Measurements from ENCODE around the gene BCAS4.
"Not testable (repeated sequence)": the region's sequence is repeated elsewhere in the genome, so short reads cannot be mapped to it uniquely, and the experiment has no call there.

The BCAS4 gene

GRCh38 chr20:50771419-50772080 lies 23.3 kb upstream of the BCAS4 start:
- not testable (repeated sequence) for DNase-seq (ENCODE audit: low read depth)

GRCh38 chr20:50772420-50773185 lies 22.3 kb upstream of the BCAS4 start:
- no peak for DNase-seq (ENCODE audit: low read depth)

DNA sequence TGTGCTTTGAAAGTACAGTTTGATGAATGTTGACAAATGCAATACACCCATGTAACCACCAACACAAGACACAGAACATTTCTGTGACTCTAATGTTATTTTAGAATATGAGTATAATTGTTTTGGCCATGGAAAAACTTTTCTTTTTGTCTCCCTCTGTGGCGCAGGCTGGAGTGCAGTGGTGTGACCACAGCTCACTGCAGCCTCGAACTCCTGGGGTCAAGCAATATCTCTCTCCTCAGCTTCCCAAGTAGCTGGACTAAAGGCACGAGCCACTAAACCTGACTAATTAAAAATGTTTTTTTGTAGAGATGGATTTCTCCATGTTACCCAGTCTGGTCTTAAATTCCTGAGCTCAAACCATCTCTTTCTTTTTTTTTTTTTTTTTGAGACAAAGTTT lies 20.3 kb upstream of the BCAS4 start:
- no peak for DNase-seq (ENCODE audit: low read depth)

DNA sequence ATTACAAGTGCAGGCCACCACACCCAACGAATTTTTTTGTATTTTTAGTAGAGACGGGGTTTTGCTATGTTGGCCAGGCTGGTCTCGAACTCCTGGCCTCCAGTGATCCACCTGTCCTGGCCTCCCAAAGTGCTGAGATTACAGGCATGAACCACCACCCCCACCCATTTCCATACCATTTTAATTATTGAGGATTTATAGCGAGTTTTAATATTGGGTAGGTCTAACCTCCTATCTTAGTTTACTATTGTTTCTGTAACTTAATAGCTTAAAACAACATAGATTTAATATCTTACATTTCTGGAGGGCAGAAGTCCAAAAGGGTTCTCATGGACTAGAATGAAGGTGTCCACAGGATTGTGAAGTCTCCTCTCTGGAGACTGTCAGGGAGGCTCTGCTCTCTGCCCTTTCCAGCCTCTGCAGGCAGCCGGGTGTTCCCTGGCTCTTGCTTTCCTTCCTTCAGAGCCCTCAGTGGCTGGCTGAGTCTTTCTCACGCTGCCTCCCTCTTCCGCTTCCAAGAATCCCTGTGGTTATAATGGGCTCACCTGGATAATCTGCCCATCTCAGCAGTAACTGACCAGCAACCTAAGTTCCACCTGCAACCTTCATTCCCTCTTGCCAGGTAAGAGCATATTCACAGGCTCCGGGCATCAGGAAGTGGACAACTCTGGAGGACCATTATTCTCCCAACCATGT lies 18.6 kb upstream of the BCAS4 start:
- no peak for DNase-seq (ENCODE audit: low read depth)

GRCh38 chr20:50777373-50777772 lies 17.5 kb upstream of the BCAS4 start:
- DNase-seq (ENCODE audit: low read depth): no peak

- not testable (repeated sequence) for DNase-seq (ENCODE audit: low read depth)
Observed at GRCh38 chr20:50778994-50779393, 15.9 kb upstream of the BCAS4 start.

GRCh38 chr20:50783390-50783789 lies 11.5 kb upstream of the BCAS4 start:
- no peak for DNase-seq (ENCODE audit: low read depth)

DNA sequence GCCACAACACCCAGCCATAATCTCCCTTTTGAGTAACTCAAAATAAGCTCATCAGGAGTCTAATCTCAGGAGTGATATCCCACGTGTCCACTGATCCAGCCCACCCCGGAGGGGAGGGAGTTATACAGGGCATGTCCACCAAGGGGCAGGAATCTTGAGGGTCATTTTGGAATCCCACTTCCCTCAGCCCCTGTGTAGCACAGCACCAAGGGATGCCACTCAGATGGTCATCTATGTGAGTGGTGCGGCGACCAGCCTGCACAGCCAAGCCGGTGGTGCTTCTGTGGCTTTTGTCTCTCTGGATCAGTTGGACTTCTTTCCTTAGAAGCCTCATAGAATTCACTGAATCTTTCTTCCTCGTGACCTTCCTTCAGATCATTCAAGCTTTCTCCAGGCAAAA lies 11.0 kb upstream of the BCAS4 start:
- DNase-seq (ENCODE audit: low read depth): no peak

- no peak for DNase-seq (ENCODE audit: low read depth)
Observed at GRCh38 chr20:50784464-50784863, 10.4 kb upstream of the BCAS4 start.

- no peak for DNase-seq (ENCODE audit: low read depth)
Observed at GRCh38 chr20:50786703-50787102, 8.2 kb upstream of the BCAS4 start.

- no peak for DNase-seq (ENCODE audit: low read depth)
Observed at GRCh38 chr20:50787181-50787580, 7.7 kb upstream of the BCAS4 start.

DNA sequence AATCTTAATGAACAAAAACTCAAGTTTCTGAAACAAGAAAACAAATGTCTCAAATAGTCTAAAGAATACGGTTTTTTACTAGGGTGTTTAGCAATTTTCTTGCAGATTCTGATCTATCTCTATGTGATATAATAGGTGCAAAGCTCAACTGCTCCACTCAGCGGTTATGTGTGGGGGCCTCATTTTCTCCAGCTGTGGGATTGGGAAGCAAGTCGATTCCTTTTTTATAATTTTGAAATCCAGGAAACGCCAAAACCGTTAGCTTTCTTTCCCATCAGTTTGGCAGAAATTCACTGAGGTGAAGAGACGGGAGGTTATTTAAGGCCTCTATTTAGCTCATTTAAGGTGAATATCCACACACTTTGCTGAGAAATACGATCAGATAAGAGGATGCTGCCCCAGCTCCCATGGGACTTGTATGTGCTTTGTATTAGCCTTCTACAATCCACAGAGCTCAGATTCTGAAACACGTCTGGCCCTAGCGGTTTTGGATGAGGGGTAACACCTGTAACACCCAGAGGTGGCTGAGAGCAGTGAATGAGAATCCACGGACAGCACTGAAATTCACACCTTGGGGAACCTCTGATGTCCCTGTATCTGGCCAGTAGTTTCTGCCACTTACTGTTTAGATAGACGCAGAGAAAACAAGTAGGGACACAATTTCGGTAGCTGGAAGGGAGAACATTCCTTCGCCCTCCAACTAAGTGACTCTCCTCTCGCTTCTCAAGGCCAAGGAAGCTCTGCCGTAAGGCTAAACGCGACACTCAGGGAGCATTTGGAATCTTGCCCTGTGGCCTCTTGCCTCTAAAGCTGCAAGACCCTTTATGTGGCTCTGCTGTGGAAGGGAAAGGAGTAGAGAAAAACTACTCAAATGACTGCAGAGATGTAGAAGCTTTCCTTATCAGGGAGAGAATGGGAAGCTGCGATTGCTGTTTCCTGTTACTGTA lies 6.5 kb upstream of the BCAS4 start:
- DNase-seq (ENCODE audit: low read depth): no peak

DNA sequence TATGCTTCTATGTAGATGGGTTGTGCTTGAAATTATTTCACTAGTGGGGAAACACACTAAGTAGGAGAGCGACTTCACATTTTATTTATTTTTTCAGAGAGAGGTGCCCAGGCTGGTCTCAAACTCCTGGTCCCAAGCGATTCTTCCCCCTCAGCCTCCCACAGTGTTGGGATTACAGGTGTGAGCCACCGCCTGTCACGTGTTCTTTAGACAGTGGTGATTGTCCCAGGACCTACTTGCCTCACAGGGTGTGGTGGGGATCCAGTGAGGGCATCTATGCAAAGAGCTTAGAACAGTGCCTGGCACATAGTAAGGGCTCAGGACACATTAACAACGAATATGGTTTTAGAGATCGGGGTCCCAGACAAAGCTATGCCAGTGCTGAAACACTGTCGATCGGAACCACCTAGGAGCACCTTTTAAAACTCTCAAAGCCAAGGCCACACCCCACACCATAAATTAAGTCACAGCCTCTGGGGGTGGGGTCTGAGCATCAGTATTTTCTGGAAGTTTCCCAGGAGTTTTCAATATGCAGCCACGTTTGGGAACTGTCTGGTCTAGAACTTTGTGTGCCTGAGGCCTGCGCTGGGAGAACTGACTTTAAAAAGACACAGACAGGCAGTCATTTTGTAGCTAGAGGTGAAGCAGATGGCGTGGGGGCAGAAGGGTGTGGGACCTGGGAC lies 4.8 kb upstream of the BCAS4 start:
- DNase-seq (ENCODE audit: low read depth): no peak

- DNase-seq (ENCODE audit: low read depth): peak; percentile 59
Observed at GRCh38 chr20:50790651-50791277, 4.1 kb upstream of the BCAS4 start.

GRCh38 chr20:50792708-50793574 lies 1.9 kb upstream of the BCAS4 start:
- DNase-seq (ENCODE audit: low read depth): no peak

GRCh38 chr20:50793575-50794016 lies 1.3 kb upstream of the BCAS4 start:
- not testable (repeated sequence) for DNase-seq (ENCODE audit: low read depth)

- DNase-seq (ENCODE audit: low read depth): no peak
Observed at GRCh38 chr20:50794181-50794845, 548 bp upstream of the BCAS4 start.

DNA sequence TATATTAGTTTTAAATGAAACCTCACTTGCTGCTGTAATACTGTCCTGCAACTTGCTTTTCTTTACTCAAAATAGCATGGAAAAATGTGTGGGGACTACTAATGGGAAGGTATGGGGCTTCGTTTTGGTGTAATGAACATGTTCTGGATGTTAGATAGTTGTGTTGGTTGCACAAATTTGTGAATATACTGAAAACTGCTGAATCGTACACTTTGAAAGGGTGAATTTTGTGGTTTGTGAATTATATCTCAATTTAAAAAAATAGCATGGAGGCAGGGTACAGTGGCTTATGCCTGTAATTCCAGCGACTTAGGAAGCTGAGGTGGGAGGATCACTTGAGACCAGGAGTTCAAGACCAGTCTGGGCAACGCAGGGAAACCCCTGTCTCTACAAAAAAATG lies 2.3 kb downstream of the BCAS4 start:
- no peak for DNase-seq (ENCODE audit: low read depth)

DNA sequence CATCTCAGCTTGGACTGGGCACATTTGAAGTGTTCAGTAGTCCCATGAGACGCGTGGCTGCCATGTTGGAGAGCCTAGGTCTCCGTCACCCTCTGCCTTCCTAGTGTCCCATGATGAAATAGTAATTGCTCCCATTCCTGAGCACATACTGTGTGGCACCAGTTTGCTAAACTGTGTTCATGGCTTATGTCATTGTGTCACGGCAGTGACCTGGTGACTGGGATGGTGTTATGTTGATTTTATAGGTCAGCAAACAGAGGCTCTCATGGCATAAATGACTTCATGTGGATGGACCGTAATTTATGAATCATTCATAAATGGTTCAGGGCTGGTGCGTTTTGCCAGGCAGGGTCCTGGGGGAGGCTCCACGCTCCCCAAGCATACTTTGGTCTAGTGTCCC lies 3.8 kb downstream of the BCAS4 start:
- no peak for DNase-seq (ENCODE audit: low read depth)
